Astrocyte of the spinal cord (primary cell): ENCODE measurements around the gene C2orf92.

Experiments
- DNase-seq: peaks from one replicate; pipeline ENCODE4 v3.0.0; 2011; ENCODE audit warnings: low read depth, low spot score
- H3K4me3 ChIP-seq: 2 replicates; pipeline ENCODE4 v1.5.1; 2011; ENCODE audit warnings: low read depth, mild to moderate bottlenecking, low read length, moderate library complexity
- in situ Hi-C: cut with HindIII; loops from 2 replicates; pipeline ENCODE4 v1.10.0; 2017; ENCODE audit warnings: low sequenced_read_pairs
- TF ChIP-seq, protein P1 (sequence below): IDR thresholded peaks from 2 replicates; pipeline ENCODE4 v1.5.1; 2012; ENCODE audit warnings: low read depth, mild to moderate bottlenecking, low read length, inconsistent platforms

The C2orf92 gene

DNA sequence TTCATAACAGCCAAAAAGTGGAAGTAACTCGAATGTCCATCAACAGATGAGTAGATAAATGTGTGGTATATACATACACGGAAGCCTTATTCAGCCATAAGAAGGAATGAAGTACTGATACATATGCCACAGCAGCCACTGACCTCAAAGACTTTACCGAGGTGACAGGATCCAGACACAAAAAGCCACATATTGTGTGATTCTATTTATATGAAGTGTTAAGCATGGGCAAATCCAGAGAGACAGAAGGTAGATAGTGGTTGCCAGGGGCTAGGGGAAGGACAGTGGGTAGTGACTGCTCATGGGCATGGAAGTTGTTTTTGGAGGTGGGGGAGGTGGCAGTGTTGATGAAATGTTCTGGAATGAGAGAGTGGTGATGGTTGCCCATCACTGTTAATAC lies 77.8 kb downstream of the C2orf92 start:
- no peak overlapping the region for H3K4me3 ChIP-seq
- DNase-seq: no peak
- in situ Hi-C loops: no loop called here
- TF ChIP-seq, protein P1, sequence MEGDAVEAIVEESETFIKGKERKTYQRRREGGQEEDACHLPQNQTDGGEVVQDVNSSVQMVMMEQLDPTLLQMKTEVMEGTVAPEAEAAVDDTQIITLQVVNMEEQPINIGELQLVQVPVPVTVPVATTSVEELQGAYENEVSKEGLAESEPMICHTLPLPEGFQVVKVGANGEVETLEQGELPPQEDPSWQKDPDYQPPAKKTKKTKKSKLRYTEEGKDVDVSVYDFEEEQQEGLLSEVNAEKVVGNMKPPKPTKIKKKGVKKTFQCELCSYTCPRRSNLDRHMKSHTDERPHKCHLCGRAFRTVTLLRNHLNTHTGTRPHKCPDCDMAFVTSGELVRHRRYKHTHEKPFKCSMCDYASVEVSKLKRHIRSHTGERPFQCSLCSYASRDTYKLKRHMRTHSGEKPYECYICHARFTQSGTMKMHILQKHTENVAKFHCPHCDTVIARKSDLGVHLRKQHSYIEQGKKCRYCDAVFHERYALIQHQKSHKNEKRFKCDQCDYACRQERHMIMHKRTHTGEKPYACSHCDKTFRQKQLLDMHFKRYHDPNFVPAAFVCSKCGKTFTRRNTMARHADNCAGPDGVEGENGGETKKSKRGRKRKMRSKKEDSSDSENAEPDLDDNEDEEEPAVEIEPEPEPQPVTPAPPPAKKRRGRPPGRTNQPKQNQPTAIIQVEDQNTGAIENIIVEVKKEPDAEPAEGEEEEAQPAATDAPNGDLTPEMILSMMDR: no peak

DNA sequence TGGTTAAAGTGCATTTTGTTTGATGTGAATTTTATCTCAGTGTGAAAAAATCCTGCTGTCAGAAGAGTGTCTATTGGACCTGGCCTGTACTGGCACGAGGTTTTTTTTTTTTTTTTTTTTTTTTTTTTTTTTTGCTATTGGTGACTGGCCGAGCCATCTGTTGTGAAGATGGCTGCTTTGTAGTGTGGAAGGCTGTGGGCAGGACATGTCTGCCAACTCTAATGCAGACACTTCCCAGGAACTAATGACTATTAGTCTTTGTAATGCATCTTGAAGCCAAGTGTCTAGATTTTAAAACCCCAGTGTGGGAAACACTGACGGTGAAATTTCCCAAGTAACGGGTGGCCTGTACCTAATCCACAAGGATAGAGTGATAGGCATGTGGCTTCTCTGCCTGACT lies 78.2 kb downstream of the C2orf92 start:
- peak; percentile 36 for DNase-seq
- in situ Hi-C loops: no loop called here
- no peak overlapping the region for H3K4me3 ChIP-seq
- TF ChIP-seq, protein P1: no peak

DNA sequence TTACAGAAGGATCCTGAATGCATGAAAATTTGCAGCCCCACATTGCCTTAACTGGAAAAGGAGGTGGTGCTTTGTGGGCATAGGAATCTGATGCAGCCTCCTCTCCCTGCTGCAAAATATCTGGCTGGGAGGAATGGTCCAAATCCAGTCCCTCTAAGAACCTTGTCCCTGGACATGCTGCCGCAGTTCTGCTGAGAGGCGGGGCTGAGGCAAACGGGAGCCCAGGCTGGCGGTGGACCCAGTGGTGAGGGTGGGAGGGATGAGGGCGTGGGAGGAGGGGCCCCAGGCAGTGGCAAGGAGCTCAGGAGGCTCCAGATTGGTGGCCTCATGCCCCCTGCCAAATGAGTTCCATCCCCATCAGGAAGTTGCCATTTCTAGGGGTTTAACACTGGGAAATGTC lies 80.1 kb downstream of the C2orf92 start:
- TF ChIP-seq, protein P1: no peak
- no peak overlapping the region for H3K4me3 ChIP-seq
- DNase-seq: no peak
- in situ Hi-C loops: no loop called here

DNA sequence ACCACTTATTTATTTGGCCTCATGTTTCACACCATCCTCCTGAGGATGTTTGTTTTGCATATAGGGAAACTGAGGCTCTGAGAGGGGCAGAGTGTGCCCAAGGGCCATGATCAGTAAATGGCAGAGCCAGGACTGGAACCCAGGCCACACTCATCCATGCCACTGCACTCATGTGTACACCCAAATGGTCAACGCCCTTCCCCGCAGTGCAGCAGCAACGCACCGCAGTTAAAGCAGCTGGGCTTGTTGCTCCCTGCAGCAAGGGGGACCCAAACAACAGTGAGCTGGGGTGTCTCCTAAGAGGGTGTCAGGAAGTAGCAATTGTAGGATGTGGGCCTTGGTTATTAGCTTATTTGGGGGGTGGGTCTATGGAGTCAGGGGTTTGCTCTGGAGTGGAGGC lies 80.5 kb downstream of the C2orf92 start:
- in situ Hi-C loops: no loop called here
- DNase-seq: no peak
- TF ChIP-seq, protein P1: no peak
- no peak overlapping the region for H3K4me3 ChIP-seq

DNA sequence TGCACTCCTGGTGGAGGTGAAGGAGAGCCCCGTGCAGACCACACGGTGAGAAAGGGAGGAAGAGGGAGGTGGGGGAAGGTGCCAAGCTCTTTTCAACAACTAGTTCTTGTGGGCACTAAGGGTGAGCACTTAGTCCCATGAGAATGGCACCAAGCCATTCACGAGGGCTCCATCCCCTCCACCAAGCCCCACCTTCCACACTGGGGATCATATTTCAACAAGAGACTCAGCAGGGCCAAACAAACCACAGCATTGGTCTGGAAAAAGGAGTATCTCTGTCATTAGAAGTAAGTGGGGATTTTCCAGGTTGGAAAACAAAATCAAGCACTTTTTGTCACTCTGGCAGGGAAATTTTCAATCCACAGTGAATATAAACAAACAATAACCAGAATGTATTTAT lies 82.2 kb downstream of the C2orf92 start:
- in situ Hi-C loops: no loop called here
- peak; percentile 54 for DNase-seq
- H3K4me3 ChIP-seq: no peak overlapping the region
- TF ChIP-seq, protein P1: no peak
